Measurements from ENCODE around the gene ZMYM3.

Gene ZMYM3

GRCh38 chrX:71256856-71257255 lies 2.9 kb upstream of the ZMYM3 start:
- in situ Hi-C loops (cut with HindIII; ENCODE audit: low pct_ligation_motif_present, low pct_unique_long_range_greater_than_20kb, low sequenced_read_pairs) = no loop called here
- no peak for DNase-seq

GRCh38 chrX:71256051-71256450 lies 2.1 kb upstream of the ZMYM3 start:
- in situ Hi-C loops (cut with HindIII; ENCODE audit: low pct_ligation_motif_present, low pct_unique_long_range_greater_than_20kb, low sequenced_read_pairs) = no loop called here
- DNase-seq = no peak

GRCh38 chrX:71253253-71254091 lies 468 bp downstream of the ZMYM3 start:
- in situ Hi-C loops (cut with HindIII; ENCODE audit: low pct_ligation_motif_present, low pct_unique_long_range_greater_than_20kb, low sequenced_read_pairs) = no loop called here
- DNase-seq = peak; percentile 34

- DNase-seq = no peak
- in situ Hi-C loops (cut with HindIII; ENCODE audit: low pct_ligation_motif_present, low pct_unique_long_range_greater_than_20kb, low sequenced_read_pairs) = no loop called here
Observed at GRCh38 chrX:71252221-71252620, 1.7 kb downstream of the ZMYM3 start.

- in situ Hi-C loops (cut with HindIII; ENCODE audit: low pct_ligation_motif_present, low pct_unique_long_range_greater_than_20kb, low sequenced_read_pairs) = no loop called here
- DNase-seq = no peak
Observed at GRCh38 chrX:71251466-71251973, 2.4 kb downstream of the ZMYM3 start.

- no peak for DNase-seq
- in situ Hi-C loops (cut with HindIII; ENCODE audit: low pct_ligation_motif_present, low pct_unique_long_range_greater_than_20kb, low sequenced_read_pairs) = no loop called here
Observed at GRCh38 chrX:71250841-71251240, 3.1 kb downstream of the ZMYM3 start.

GRCh38 chrX:71245159-71245558 lies 8.8 kb downstream of the ZMYM3 start:
- DNase-seq = no peak
- in situ Hi-C loops (cut with HindIII; ENCODE audit: low pct_ligation_motif_present, low pct_unique_long_range_greater_than_20kb, low sequenced_read_pairs) = no loop called here

GRCh38 chrX:71244359-71245128 lies 9.4 kb downstream of the ZMYM3 start:
- DNase-seq = no peak
- in situ Hi-C loops (cut with HindIII; ENCODE audit: low pct_ligation_motif_present, low pct_unique_long_range_greater_than_20kb, low sequenced_read_pairs) = no loop called here

- in situ Hi-C loops (cut with HindIII; ENCODE audit: low pct_ligation_motif_present, low pct_unique_long_range_greater_than_20kb, low sequenced_read_pairs) = no loop called here
- DNase-seq = no peak
Observed at GRCh38 chrX:71241301-71241700, 12.6 kb downstream of the ZMYM3 start.

GRCh38 chrX:71239781-71240180 lies 14.2 kb downstream of the ZMYM3 start:
- in situ Hi-C loops (cut with HindIII; ENCODE audit: low pct_ligation_motif_present, low pct_unique_long_range_greater_than_20kb, low sequenced_read_pairs) = no loop called here
- DNase-seq = no peak

GRCh38 chrX:71236836-71237235 lies 17.1 kb downstream of the ZMYM3 start:
- in situ Hi-C loops (cut with HindIII; ENCODE audit: low pct_ligation_motif_present, low pct_unique_long_range_greater_than_20kb, low sequenced_read_pairs) = no loop called here
- DNase-seq = no peak

- in situ Hi-C loops (cut with HindIII; ENCODE audit: low pct_ligation_motif_present, low pct_unique_long_range_greater_than_20kb, low sequenced_read_pairs) = no loop called here
- DNase-seq = no peak
Observed at GRCh38 chrX:71235482-71235881, 18.5 kb downstream of the ZMYM3 start.

- in situ Hi-C loops (cut with HindIII; ENCODE audit: low pct_ligation_motif_present, low pct_unique_long_range_greater_than_20kb, low sequenced_read_pairs) = no loop called here
- DNase-seq = no peak
Observed at GRCh38 chrX:71228063-71228642, 25.8 kb downstream of the ZMYM3 start.

- no peak for DNase-seq
- in situ Hi-C loops (cut with HindIII; ENCODE audit: low pct_ligation_motif_present, low pct_unique_long_range_greater_than_20kb, low sequenced_read_pairs) = no loop called here
Observed at GRCh38 chrX:71227370-71228062, 26.4 kb downstream of the ZMYM3 start.

GRCh38 chrX:71225676-71226075 lies 28.3 kb downstream of the ZMYM3 start:
- in situ Hi-C loops (cut with HindIII; ENCODE audit: low pct_ligation_motif_present, low pct_unique_long_range_greater_than_20kb, low sequenced_read_pairs) = no loop called here
- DNase-seq = no peak

GRCh38 chrX:71225009-71225408 lies 28.9 kb downstream of the ZMYM3 start:
- in situ Hi-C loops (cut with HindIII; ENCODE audit: low pct_ligation_motif_present, low pct_unique_long_range_greater_than_20kb, low sequenced_read_pairs) = no loop called here

GRCh38 chrX:71224098-71224708 lies 29.7 kb downstream of the ZMYM3 start:
- in situ Hi-C loops (cut with HindIII; ENCODE audit: low pct_ligation_motif_present, low pct_unique_long_range_greater_than_20kb, low sequenced_read_pairs) = no loop called here
- DNase-seq = no peak

More at GRCh38 chrX:71225009-71225408, 28.9 kb downstream of the ZMYM3 start:
- no peak for DNase-seq

GRCh38 chrX:71222929-71223328 lies 31.0 kb downstream of the ZMYM3 start, which contains the start of gene GJB1:
Gene GJB1, plus strand, starts transcription at chrX:71223224. Its CDS starts 484 bp downstream, at chrX:71223708.
- in situ Hi-C loops (cut with HindIII; ENCODE audit: low pct_ligation_motif_present, low pct_unique_long_range_greater_than_20kb, low sequenced_read_pairs) = no loop called here
- no peak for DNase-seq

Measured in ACHN (cell line).